Measurements from ENCODE around the gene MRPL28. TPM values are rescaled to one million over a fixed set of nuclear protein-coding genes. Genes with fewer than 3 reads are reported as not detected.
"Not testable (repeated sequence)": the region's sequence is repeated elsewhere in the genome, so short reads cannot be mapped to it uniquely, and the experiment has no call there.

Gene MRPL28
- polyA plus RNA-seq, 1 donor = 55.6 TPM

DNA sequence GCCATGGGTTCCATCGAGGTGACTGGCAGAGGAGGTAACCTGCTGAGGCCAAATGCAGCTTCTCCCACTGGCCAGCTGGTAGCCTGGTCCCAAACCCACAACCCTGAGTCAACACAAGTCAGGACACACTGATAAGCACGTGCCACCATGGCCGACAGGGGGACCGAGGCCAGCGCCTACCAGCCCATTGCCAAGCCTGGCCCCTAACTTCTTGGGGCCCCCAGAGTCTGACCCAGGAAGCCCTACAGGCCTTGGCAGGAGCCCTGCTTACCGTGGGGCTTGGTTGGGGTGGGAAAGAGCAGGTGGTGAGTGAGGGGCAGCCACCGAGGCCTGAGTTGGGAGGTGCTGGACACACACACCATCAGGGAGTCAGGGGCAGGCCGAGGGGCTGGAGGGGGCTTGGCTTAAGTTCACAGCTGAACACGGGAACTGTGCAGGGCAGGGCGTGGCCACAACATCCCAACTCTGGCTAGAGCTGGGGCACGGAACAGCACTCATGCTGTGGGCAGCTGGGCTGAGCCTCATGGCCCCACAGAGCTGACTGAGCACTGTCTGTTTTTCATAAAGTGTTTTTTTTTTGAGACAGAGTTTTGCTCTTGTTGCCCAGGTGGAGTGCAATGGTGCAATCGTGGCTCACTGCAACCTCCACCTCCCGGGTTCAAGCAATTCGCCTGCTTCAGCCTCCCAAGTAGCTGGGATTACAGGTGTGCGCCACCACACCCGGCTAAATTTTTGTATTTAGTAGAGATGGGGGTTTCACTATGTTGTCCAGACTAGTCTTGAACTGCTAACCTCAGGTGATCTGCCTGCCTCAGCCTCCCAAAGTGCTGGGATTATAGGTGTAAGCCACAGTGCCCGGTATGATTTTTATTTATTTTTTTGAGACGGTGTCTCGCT, 5.5 kb downstream of the MRPL28 start:
- H3K9me3 ChIP-seq (ENCODE audit: control insufficient read depth, low read depth, low read length) = no peaks in the 10 kb centered on the region
- peaks cover 10% of the 10 kb centered on the region for H3K4me1 ChIP-seq (ENCODE audit: control insufficient read depth, insufficient read depth, low read length)
- no peak overlapping the region for H3K27ac ChIP-seq (ENCODE audit: low read length)
- no peak for DNase-seq
- peaks cover 25% of the 10 kb centered on the region for H3K36me3 ChIP-seq (ENCODE audit: control insufficient read depth, insufficient read depth, low read length)
- no peak overlapping the region for H3K4me3 ChIP-seq (ENCODE audit: low read length)
- H3K27me3 ChIP-seq (ENCODE audit: control insufficient read depth, insufficient read depth, low read length) = peaks cover 11% of the 10 kb centered on the region
- WGBS (ENCODE audit: insufficient coverage, low lambda C conversion rate) = 90% methylated on average over 2 of the region's 19 CpGs

DNA sequence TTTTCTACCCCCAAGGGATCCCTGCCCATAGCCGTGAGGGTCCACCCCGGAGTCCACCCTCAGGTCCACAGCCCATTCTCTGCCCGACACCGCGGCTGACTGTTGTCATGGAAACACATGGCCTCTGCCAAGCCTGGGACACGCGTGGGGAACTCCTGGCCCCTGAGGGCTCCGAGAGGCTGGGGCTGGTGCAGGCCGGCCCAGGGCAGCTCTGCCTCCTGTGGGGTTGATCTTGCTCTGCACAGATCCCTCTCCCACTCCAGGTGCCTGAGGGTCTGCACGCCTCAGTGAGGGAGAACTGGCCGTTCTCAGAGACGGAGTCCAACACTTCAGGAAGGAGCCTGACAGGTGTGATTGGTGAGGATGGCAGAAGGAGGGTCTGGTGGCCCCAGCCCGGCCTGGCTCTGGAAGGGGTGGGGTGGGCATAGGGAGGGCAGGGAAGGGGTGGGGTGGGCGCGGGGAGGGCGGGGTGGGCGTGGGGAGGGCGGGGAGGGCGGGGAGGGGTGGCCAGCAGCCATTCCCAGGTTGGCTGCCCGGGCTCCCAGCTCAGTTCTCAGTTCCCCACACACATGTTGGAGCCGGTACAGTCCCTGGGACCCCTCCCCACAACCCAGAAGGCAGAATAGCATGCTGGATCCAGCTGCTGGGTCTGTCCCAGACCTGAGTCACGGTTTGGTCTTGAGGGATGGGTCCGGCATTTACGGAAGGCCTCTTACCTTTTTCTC, 6.4 kb downstream of the MRPL28 start:
- H3K27ac ChIP-seq (ENCODE audit: low read length) = no peak overlapping the region
- H3K4me3 ChIP-seq (ENCODE audit: low read length) = no peak overlapping the region
- H3K27me3 ChIP-seq (ENCODE audit: control insufficient read depth, insufficient read depth, low read length) = peaks cover 11% of the 10 kb centered on the region
- DNase-seq = no peak
- peaks cover 24% of the 10 kb centered on the region for H3K36me3 ChIP-seq (ENCODE audit: control insufficient read depth, insufficient read depth, low read length)
- H3K9me3 ChIP-seq (ENCODE audit: control insufficient read depth, low read depth, low read length) = no peaks in the 10 kb centered on the region
- H3K4me1 ChIP-seq (ENCODE audit: control insufficient read depth, insufficient read depth, low read length) = peaks cover 3% of the 10 kb centered on the region
- WGBS (ENCODE audit: insufficient coverage, low lambda C conversion rate) = no CpG with 5 or more reads among the region's 24 CpGs

DNA sequence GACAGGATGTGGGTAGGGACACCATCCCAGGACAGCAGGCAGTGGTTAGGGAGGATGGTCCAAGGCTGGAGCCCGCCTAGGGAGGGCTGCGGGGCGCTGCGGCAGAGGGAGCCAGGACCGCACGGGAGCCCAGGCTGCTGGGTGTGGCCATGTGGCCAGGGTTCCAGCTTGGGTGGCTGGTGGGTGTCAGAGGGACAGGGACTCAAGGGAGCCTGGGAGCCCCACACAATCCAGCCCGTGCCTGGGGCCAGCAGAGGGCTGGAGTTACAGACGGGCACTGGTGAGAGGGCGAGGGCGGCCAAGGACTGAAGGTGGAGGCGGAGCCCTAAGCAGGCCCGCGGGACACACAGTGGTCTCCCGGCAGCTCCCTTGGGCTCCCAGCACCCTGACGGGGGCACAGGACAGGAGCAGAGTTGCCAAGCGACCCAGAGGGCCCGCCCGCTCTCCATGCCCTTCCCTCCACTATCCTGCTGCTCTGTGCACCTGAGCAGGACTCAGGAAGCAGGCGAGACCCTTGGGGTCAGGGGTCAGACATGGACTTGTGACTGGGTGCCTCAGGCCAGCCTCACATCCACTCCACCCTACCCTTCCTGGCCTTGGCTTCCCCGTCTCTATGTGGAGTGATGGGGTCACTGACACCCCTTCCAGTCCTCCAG, 7.1 kb downstream of the MRPL28 start:
- Histone ChIP-seq H3K4me1 (ENCODE audit: control insufficient read depth, insufficient read depth, low read length) (peaks cover 3% of the 10 kb centered on the region), H3K27ac (ENCODE audit: low read length) (no peak overlapping the region), H3K9me3 (ENCODE audit: control insufficient read depth, low read depth, low read length) (no peaks in the 10 kb centered on the region), H3K36me3 (ENCODE audit: control insufficient read depth, insufficient read depth, low read length) (peaks cover 17% of the 10 kb centered on the region), H3K4me3 (ENCODE audit: low read length) (no peak overlapping the region), H3K27me3 (ENCODE audit: control insufficient read depth, insufficient read depth, low read length) (peaks cover 11% of the 10 kb centered on the region)
- DNase-seq = no peak
- WGBS (ENCODE audit: insufficient coverage, low lambda C conversion rate) = no CpG with 5 or more reads among the region's 20 CpGs

DNA sequence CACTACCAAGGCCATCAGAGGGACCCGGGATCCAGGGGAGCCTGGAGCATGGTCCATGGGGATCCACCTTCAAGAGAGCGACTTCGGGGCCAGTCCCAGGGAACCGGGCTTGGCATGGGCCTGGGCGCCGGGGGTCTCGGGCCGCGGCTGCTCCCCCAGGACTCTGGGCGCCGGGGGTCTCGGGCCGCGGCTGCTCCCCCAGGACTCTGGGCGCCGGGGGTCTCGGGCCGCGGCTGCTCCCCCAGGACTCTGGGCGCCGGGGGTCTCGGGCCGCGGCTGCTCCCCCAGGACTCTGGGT, 7.7 kb downstream of the MRPL28 start:
- not testable (repeated sequence) for DNase-seq; H3K4me1 ChIP-seq (ENCODE audit: control insufficient read depth, insufficient read depth, low read length); H3K4me3 ChIP-seq (ENCODE audit: low read length); H3K9me3 ChIP-seq (ENCODE audit: control insufficient read depth, low read depth, low read length); H3K27ac ChIP-seq (ENCODE audit: low read length)
- Histone ChIP-seq H3K36me3 (ENCODE audit: control insufficient read depth, insufficient read depth, low read length) (peaks cover 11% of the 10 kb centered on the region), H3K27me3 (ENCODE audit: control insufficient read depth, insufficient read depth, low read length) (peaks cover 11% of the 10 kb centered on the region)
- WGBS (ENCODE audit: insufficient coverage, low lambda C conversion rate) = no CpG with 5 or more reads among the region's 24 CpGs

DNA sequence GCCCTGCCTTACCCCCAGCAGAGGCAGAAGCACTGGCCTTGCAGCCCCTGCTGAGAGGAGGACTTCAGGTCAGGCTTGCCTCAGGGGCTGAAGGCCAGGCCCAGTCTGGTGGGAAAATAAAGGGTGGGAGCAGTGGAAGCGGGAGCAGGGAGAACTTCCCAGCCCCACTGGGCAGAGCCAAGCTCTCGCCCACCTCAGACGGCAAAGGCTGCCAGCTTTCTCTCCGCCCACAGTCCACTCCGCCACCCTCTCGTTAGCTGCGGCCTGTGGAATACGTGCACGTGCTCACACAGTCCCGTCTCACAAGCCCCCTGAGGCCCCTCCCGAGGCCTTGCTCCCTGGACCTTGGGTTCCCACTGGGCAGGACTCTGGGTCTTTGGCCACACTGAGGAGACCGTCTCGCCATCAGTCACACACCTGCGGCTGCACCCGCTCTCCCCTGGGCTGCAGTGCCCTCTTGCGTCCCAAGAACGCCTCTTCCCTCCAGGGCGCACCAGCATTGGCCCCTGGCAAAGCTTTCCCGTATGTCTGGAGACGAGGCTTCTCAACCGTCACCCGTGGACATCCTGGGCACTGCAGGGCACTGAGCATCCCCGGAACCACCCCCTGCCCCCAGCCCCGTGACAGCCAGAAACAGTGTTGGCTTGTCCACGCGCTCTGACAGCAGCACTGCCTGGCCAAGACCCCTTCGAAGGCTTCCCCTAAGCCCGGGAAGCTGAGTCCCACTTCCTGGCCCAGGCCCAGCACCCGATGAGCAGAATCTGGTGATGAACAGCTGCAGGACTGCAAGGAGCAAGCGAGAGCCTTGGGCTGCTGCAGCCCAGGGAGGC, 8.3 kb downstream of the MRPL28 start:
- peaks cover 11% of the 10 kb centered on the region for H3K27me3 ChIP-seq (ENCODE audit: control insufficient read depth, insufficient read depth, low read length)
- WGBS (ENCODE audit: insufficient coverage, low lambda C conversion rate) = no CpG with 5 or more reads among the region's 30 CpGs
- H3K9me3 ChIP-seq (ENCODE audit: control insufficient read depth, low read depth, low read length) = no peaks in the 10 kb centered on the region
- H3K4me3 ChIP-seq (ENCODE audit: low read length) = no peak overlapping the region
- peak; percentile 65 to 75 for DNase-seq
- no peak overlapping the region for H3K27ac ChIP-seq (ENCODE audit: low read length)
- peaks cover 5% of the 10 kb centered on the region for H3K36me3 ChIP-seq (ENCODE audit: control insufficient read depth, insufficient read depth, low read length)
- H3K4me1 ChIP-seq (ENCODE audit: control insufficient read depth, insufficient read depth, low read length) = peaks cover 3% of the 10 kb centered on the region

DNA sequence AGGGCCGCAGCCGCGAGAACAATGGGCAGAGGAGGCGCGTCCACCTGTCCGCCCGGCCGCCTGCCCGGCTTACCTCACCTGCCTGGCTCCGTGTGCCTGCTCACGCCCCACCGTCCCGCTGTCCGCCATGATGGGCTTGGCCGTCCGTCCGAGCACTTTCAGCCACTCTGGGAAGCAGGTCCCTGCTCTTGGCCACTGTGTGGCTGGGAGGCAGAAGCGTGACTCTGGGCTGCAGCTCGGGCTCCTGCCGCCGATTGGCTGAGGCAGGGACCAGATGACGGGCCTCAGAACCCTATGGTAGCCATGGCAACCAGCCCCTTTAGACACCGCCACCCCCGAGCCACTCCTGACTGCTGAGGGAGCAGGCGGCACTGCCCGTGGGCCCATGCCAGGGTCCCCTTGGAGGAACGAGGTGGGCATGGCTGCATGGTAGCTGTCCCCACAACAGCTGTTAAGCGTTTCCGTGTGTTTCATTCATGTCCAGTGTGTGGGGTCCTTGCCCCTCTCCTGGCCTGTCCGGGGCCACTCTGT, 8.9 kb downstream of the MRPL28 start:
- DNase-seq = no peak
- no peaks in the 10 kb centered on the region for H3K9me3 ChIP-seq (ENCODE audit: control insufficient read depth, low read depth, low read length)
- no peak overlapping the region for H3K27ac ChIP-seq (ENCODE audit: low read length)
- WGBS (ENCODE audit: insufficient coverage, low lambda C conversion rate) = no CpG with 5 or more reads among the region's 30 CpGs
- no peak overlapping the region for H3K4me3 ChIP-seq (ENCODE audit: low read length)
- peaks cover 3% of the 10 kb centered on the region for H3K4me1 ChIP-seq (ENCODE audit: control insufficient read depth, insufficient read depth, low read length)
- H3K36me3 ChIP-seq (ENCODE audit: control insufficient read depth, insufficient read depth, low read length) = no peaks in the 10 kb centered on the region
- peaks cover 11% of the 10 kb centered on the region for H3K27me3 ChIP-seq (ENCODE audit: control insufficient read depth, insufficient read depth, low read length)

DNA sequence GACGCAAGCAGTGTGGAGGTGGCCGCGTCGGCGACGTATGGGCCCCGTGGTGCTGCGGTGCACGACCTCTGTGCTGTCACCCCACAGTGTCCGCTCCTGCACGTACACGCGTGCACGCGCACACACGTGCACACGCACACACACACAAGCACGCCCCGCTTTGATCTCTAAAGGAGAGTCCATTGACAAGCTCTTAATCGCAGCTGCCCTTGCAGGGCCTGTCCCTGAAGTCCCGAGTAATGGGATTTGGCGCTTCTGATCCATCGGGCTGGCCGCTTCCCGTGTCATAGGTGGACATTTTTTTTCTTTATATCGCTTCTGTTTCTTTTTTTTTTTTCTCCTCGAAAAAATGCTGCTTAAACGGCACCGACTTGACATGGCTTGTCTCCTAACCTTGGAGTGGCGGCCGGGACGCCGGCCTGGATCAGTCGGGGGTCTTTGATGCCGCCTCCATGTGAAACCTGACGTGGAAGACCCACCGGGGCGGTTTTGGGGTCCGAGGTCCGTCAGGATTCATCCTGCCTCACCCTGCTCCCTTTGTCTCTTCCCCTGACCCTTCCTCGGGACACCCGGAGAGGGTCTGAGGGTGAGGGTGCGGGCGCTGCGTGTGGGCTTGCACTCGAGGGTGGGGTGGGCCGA, 9.5 kb downstream of the MRPL28 start:
- Histone ChIP-seq H3K36me3 (ENCODE audit: control insufficient read depth, insufficient read depth, low read length) (no peaks in the 10 kb centered on the region), H3K4me3 (ENCODE audit: low read length) (no peak overlapping the region), H3K9me3 (ENCODE audit: control insufficient read depth, low read depth, low read length) (no peaks in the 10 kb centered on the region), H3K4me1 (ENCODE audit: control insufficient read depth, insufficient read depth, low read length) (peaks cover 3% of the 10 kb centered on the region), H3K27me3 (ENCODE audit: control insufficient read depth, insufficient read depth, low read length) (peaks cover 11% of the 10 kb centered on the region), H3K27ac (ENCODE audit: low read length) (no peak overlapping the region)
- no peak for DNase-seq
- WGBS (ENCODE audit: insufficient coverage, low lambda C conversion rate) = 94% methylated on average over 3 of the region's 47 CpGs

DNA sequence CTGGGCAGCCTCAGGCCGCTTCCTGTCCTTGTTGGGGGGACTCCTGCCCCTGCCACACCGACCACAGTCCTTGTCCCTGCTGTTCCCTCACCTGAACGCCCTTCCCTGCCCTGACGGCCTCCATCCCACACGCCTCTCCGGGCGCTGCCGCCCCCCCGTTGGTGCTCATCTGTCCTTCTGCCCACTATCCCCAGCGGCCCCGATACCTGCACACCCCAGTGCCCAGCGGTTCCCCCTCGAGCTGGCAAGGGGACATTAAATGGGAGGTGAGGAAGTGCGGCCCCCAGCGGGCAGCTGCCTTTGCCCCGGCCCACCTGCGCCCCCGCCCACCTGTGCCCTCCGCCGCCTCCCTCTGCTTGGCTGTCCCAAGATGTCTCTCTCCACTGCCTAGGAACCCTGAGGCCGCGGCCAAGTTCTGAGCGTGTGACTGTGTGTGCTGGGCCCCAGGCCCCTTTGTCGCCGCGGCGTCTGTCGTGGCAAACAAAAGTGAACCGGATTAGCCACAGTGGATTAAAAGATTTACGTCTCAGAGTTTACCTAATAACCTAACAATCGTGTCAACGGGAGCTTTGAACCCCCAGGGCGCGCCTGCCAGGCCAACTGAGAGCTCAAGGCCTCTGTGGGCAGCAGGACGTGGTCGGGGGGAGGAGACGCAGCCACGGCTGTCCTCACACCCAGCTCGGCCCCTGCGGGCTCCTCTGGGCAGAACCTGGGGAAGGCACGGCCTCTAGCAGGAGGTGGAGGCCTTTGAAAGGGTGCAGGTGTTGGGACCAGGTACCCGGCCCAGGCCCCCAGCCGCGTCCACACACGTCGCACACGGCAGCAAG, 10.3 kb downstream of the MRPL28 start:
- WGBS (ENCODE audit: insufficient coverage, low lambda C conversion rate) = no CpG with 5 or more reads among the region's 47 CpGs
- DNase-seq = no peak

More for the DNA sequence above, 10.3 kb downstream of the MRPL28 start:
- Histone ChIP-seq H3K9me3 (ENCODE audit: control insufficient read depth, low read depth, low read length) (no peaks in the 10 kb centered on the region), H3K4me1 (ENCODE audit: control insufficient read depth, insufficient read depth, low read length) (peaks cover 3% of the 10 kb centered on the region), H3K36me3 (ENCODE audit: control insufficient read depth, insufficient read depth, low read length) (no peaks in the 10 kb centered on the region), H3K27ac (ENCODE audit: low read length) (no peak overlapping the region), H3K4me3 (ENCODE audit: low read length) (no peak overlapping the region), H3K27me3 (ENCODE audit: control insufficient read depth, insufficient read depth, low read length) (peaks cover 11% of the 10 kb centered on the region)

Measured in large intestine (tissue), 3 donors.